GM12878 (cell line): ENCODE results near the gene TCEAL9. TPM values are rescaled to one million over a fixed set of nuclear protein-coding genes. Genes with fewer than 3 reads are reported as not detected.

ENCODE experiments used
- ATAC-seq: fragments of 200-7000 bp; cut with Tn5 transposase; 3 replicates; pipeline ENCODE4 v1.9.1; 2020; ENCODE audit warnings: mild to moderate bottlenecking, moderate library complexity
- BruUV-seq: library from RNA; stranded (reverse); fragments of 400-500 nt; replicated peaks from 2 replicates; lab custom pipeline; 2021; lab: Mats Ljungman, UMichigan
- CTCF ChIA-PET: fragments of 300-600 bp; sonication (Branson Sonifier 250); formaldehyde crosslinking; extraction: SDS; loops from one replicate; lab custom pipeline; 2021; ENCODE audit warnings: inconsistent platforms; lab: Yijun Ruan, JAX
- POLR2A ChIA-PET: fragments of 350-600 bp; formaldehyde crosslinking; extraction: SDS; loops from one replicate; lab custom pipeline; 2021; ENCODE audit warnings: inconsistent platforms; lab: Charles Lee
- RAD21 ChIA-PET: fragments of 300-600 bp; sonication (Branson Sonifier 250); formaldehyde crosslinking; loops from one replicate; lab custom pipeline; 2023; ENCODE audit warnings: antibody characterized with exemption; ENCODE audit not compliant: unreplicated experiment; lab: Charles Lee
- SMC1A ChIA-PET: fragments of 300-600 bp; sonication (Branson Sonifier 250); formaldehyde crosslinking; loops from one replicate; lab custom pipeline; 2023; ENCODE audit not compliant: unreplicated experiment, uncharacterized antibody; lab: Charles Lee
- DNase-seq: peaks from one replicate; pipeline ENCODE4 v3.0.0-alpha.2; 2011; ENCODE audit warnings: low read depth, low spot score
- FAIRE-seq: peaks from 3 replicates; lab custom pipeline; 2011; peaks lifted over from hg19 to GRCh38; lab: Jason Lieb, UNC
- H2AFZ ChIP-seq: 2 replicates; pipeline ENCODE4 v1.6.0; 2011; ENCODE audit warnings: low read depth, low read length, control low read depth; ENCODE audit not compliant: control insufficient read depth
- H3K27ac ChIP-seq: 2 replicates; pipeline ENCODE4 v1.5.1; 2011; ENCODE audit warnings: control low read depth; ENCODE audit not compliant: control insufficient read depth, insufficient read depth
- H3K27me3 ChIP-seq, 2 experiments: replicated peaks in 1 of 2; 2 replicates each; pipeline versions ENCODE4 v1.6.0 to v1.6.1; 2011; ENCODE audit warnings: low read length in 1 of 2; ENCODE audit not compliant: control insufficient read depth in 2 of 2, insufficient read depth in 2 of 2
- H3K36me3 ChIP-seq, 2 experiments: 2 replicates each; pipeline ENCODE4 v1.5.1; 2011; ENCODE audit warnings: low read length in 1 of 2; ENCODE audit not compliant: control insufficient read depth in 2 of 2, insufficient read depth in 2 of 2
- H3K4me1 ChIP-seq: 2 replicates; pipeline ENCODE4 v1.6.1; 2011; ENCODE audit warnings: mild to moderate bottlenecking, low read length, moderate library complexity, mixed read lengths; ENCODE audit not compliant: control insufficient read depth, insufficient read depth
- H3K4me2 ChIP-seq: 2 replicates; pipeline ENCODE4 v1.6.0; 2011; ENCODE audit warnings: control low read depth; ENCODE audit not compliant: control insufficient read depth, insufficient read depth
- H3K4me3 ChIP-seq: fragments of 200-600 bp; sonication (generic); 2 replicates; pipeline ENCODE4 v1.5.1; 2016
- H3K79me2 ChIP-seq: 2 replicates; pipeline ENCODE4 v1.6.0; 2011; ENCODE audit warnings: low read length; ENCODE audit not compliant: control insufficient read depth, insufficient read depth
- H3K9ac ChIP-seq: 2 replicates; pipeline ENCODE4 v1.8.0; 2011; ENCODE audit warnings: low read length, control low read depth, mixed read lengths; ENCODE audit not compliant: control insufficient read depth, insufficient read depth
- H3K9me3 ChIP-seq: replicated peaks from 3 replicates; pipeline ENCODE4 v1.5.1; 2011; ENCODE audit warnings: mild to moderate bottlenecking, low read length; ENCODE audit not compliant: control insufficient read depth, insufficient read depth
- H4K20me1 ChIP-seq: 2 replicates; pipeline ENCODE4 v1.6.0; 2011; ENCODE audit not compliant: control insufficient read depth, insufficient read depth
- BACH1 ChIP-seq: fragments of 450-650 bp; IDR thresholded peaks from 2 replicates; pipeline ENCODE4 v1.6.1; 2017; ENCODE audit warnings: mild to moderate bottlenecking, borderline replicate concordance
- BRCA1 ChIP-seq: IDR thresholded peaks from 2 replicates; pipeline ENCODE4 v1.6.1; 2011; ENCODE audit warnings: low read depth, low read length, improper control_type of control experiment
- CBFB ChIP-seq: IDR thresholded peaks from 2 replicates; pipeline ENCODE4 v1.6.1; 2016; ENCODE audit warnings: antibody characterized with exemption, low read depth
- ETV6 ChIP-seq, 2 experiments: fragments of 450-650 bp in 1 of 2; IDR thresholded peaks in 1 of 2; conservative IDR thresholded peaks in 1 of 2; 2 replicates each; pipeline ENCODE4 v1.6.1; 2014; ENCODE audit warnings: antibody characterized with exemption in 1 of 2, borderline replicate concordance in 1 of 2, low read depth in 1 of 2, mild to moderate bottlenecking in 1 of 2, moderate library complexity in 1 of 2
- FOXM1 ChIP-seq: IDR thresholded peaks from 2 replicates; pipeline ENCODE4 v1.6.1; 2012; ENCODE audit warnings: low read depth, mild to moderate bottlenecking, inconsistent platforms, low read length, moderate library complexity
- HCFC1 ChIP-seq: fragments of 150-350 bp; IDR thresholded peaks from 2 replicates; pipeline ENCODE4 v1.6.1; 2014; ENCODE audit warnings: low read length
- IKZF2 ChIP-seq, 2 experiments: fragments of 450-650 bp; IDR thresholded peaks; 2 replicates each; pipeline ENCODE4 v1.6.1; 2017; ENCODE audit warnings: mild to moderate bottlenecking in 2 of 2, moderate library complexity in 2 of 2
- KAT2A ChIP-seq: conservative IDR thresholded peaks from 2 replicates; pipeline ENCODE4 v1.6.1; 2011; ENCODE audit warnings: low read depth, low read length; ENCODE audit not compliant: control insufficient read depth
- MEF2B ChIP-seq: fragments of 450-650 bp; IDR thresholded peaks from 2 replicates; pipeline ENCODE4 v1.6.1; 2018; ENCODE audit warnings: mild to moderate bottlenecking, moderate library complexity; ENCODE audit not compliant: partially characterized antibody, poor library complexity, severe bottlenecking
- MTA3 ChIP-seq: IDR thresholded peaks from 2 replicates; pipeline ENCODE4 v1.6.1; 2012; ENCODE audit warnings: low read length, inconsistent platforms, borderline replicate concordance
- MYB ChIP-seq: fragments of 150-350 bp; IDR thresholded peaks from 2 replicates; pipeline ENCODE4 v1.6.1; 2014; ENCODE audit warnings: mild to moderate bottlenecking, low read depth, low read length, borderline replicate concordance
- RFX5 ChIP-seq: IDR thresholded peaks from 2 replicates; pipeline ENCODE4 v1.6.1; 2011; ENCODE audit warnings: low read depth, low read length, improper control_type of control experiment
- SMAD5 ChIP-seq: IDR thresholded peaks from 2 replicates; pipeline ENCODE4 v1.6.1; 2016; ENCODE audit warnings: antibody characterized with exemption, low read depth
- SMARCA5 ChIP-seq: fragments of 450-650 bp; IDR thresholded peaks from 2 replicates; pipeline ENCODE4 v1.6.1; 2017; ENCODE audit warnings: mild to moderate bottlenecking
- TAF1 ChIP-seq: IDR thresholded peaks from 2 replicates; pipeline ENCODE4 v1.6.1; 2011; ENCODE audit warnings: mild to moderate bottlenecking, low read depth, low read length, borderline replicate concordance
- YY1 ChIP-seq: IDR thresholded peaks from 2 replicates; pipeline ENCODE4 v1.6.1; 2011; ENCODE audit warnings: low read depth, mild to moderate bottlenecking, low read length
- in situ Hi-C: fragments of 300-500 bp; cut with MboI; formaldehyde crosslinking; loops from 9 replicates; pipeline ENCODE4 v1.14.3; 2018; ENCODE audit warnings: mixed read lengths
- intact Hi-C: fragments of 100-400 bp; cut with micrococcal nuclease; formaldehyde crosslinking; loops from one replicate; pipeline ENCODE4 v1.14.2; 2022; ENCODE audit not compliant: unreplicated experiment
- polyA plus RNA-seq, 11 experiments: library from polyadenylated mRNA; depleted of rRNA in 4 of 11; unstranded in 6 of 11; stranded (reverse) in 5 of 11; fragments of >200 nt; fragmentation: Nextera tagmentation in 4 of 11; fragmentation: Illumina TruSeq in 1 of 11; extraction: Ambion mirVana in 4 of 11; extraction: Trizol in 1 of 11; gene quantifications; 1 replicate in 1 of 11; 2 replicates in 10 of 11; pipeline versions ENCODE4 v1.2.1 to v1.2.3, GENCODE V29; 2011 to 2016; ENCODE audit warnings: inconsistent platforms in 2 of 11, missing spikeins in 2 of 11, low read depth in 1 of 11
- total RNA-seq, 4 experiments: library from RNA; depleted of rRNA in 3 of 4; stranded (reverse); fragments of >200 nt in 3 of 4; fragmentation: Illumina TruSeq in 1 of 4; extraction: Trizol in 1 of 4; gene quantifications; 2 replicates each; pipeline versions ENCODE4 v1.2.1 to v1.2.3, GENCODE V29; 2013 to 2021
- TF ChIP-seq, protein P1 (sequence below): IDR thresholded peaks from 2 replicates; pipeline ENCODE4 v1.6.1; 2011; ENCODE audit warnings: low read depth, low read length, improper control_type of control experiment, borderline replicate concordance
- TF ChIP-seq, protein P2 (sequence below): IDR thresholded peaks from 2 replicates; pipeline ENCODE4 v1.6.1; 2012; ENCODE audit warnings: low read depth, low read length, improper control_type of control experiment
- TF ChIP-seq, protein P3 (sequence below): fragments of 150-350 bp; IDR thresholded peaks from 2 replicates; pipeline ENCODE4 v1.6.1; 2014; ENCODE audit warnings: mild to moderate bottlenecking, low read depth, low read length
- TF ChIP-seq, protein P4 (sequence below): IDR thresholded peaks from 2 replicates; pipeline ENCODE4 v1.6.1; 2012; ENCODE audit warnings: low read length, inconsistent platforms

TCEAL9 gene
- total and polyA plus RNA-seq, 10 of the 15 experiments (the other 5 are each of a cell fraction or from before 2014, with no cell fraction given), result 0.39 to 2.5 (median 0.90) TPM

DNA sequence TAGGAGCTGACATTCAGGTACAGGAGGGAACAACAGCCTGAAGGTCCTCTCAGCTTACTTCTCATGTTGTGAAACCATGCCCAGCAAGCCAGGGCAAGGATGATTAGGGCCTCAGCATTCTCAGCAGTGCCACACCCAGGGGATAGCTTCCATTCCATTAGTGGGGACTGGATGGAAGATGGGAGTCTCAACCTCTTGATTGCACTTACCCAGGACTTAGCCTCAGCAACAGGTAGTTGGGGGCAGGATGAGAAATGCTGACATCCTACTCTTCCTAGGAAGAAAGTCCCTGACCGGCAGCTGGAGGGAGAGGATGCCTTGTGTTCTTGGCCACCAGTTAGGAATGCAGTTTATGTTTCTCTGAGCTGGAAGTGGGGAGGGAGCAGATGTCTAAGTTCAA, 11.2 kb downstream of the TCEAL9 start (continued):
- no peak for TF ChIP-seq KAT2A
- TF ChIP-seq TAF1, result no peak
- no peak for TF ChIP-seq BRCA1
- TF ChIP-seq ETV6 (conservative IDR thresholded peaks at IDR 0.05 in 1 of 2, IDR thresholded peaks at IDR 0.05 in 1 of 2; ENCODE audit: borderline replicate concordance in 1 of 2, low read depth in 1 of 2), result no peak
- no peak for TF ChIP-seq SMAD5
- no peak for TF ChIP-seq YY1

DNA sequence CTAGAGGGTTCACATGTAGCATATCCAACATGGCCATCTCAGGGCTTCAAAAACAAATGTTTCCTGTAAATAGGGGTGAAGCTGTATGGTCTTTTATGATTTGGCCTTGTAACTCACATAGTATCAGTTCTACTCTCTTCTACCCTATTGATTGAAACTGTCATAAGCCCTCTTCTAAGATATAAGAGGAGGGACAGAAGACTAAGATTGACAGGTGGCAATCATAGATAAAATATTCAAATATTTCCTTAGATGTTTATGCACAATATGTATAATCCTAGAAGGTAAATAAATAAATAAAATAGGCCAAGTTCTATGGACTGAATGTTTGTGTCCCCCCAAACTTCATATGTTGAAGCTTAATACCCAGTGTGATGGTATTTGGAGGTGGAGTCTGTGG, 13.2 kb downstream of the TCEAL9 start:
- Histone ChIP-seq H3K79me2 (no peaks in the 10 kb centered on the region), H3K9ac (no peak overlapping the region), H3K4me3 (no peak overlapping the region), H3K27me3 (no peaks in the 10 kb centered on the region), H3K9me3 (no peaks in the 10 kb centered on the region), H3K4me2 (no peak overlapping the region), H3K4me1 (no peaks in the 10 kb centered on the region), H3K27ac (no peak overlapping the region), H3K36me3 (no peaks in the 10 kb centered on the region), H4K20me1 (no peaks in the 10 kb centered on the region), H2AFZ (no peak overlapping the region)
- ChIA-PET CTCF (no interaction called here), POLR2A (no interaction called here), SMC1A (no interaction called here), RAD21 (no interaction called here)
- intact Hi-C loops (no loop called here), in situ Hi-C loops (no loop called here)
- no peak for FAIRE-seq
- TF ChIP-seq, protein P1, sequence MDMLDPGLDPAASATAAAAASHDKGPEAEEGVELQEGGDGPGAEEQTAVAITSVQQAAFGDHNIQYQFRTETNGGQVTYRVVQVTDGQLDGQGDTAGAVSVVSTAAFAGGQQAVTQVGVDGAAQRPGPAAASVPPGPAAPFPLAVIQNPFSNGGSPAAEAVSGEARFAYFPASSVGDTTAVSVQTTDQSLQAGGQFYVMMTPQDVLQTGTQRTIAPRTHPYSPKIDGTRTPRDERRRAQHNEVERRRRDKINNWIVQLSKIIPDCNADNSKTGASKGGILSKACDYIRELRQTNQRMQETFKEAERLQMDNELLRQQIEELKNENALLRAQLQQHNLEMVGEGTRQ, result no peak
- no peak for TF ChIP-seq HCFC1
- no peak for TF ChIP-seq CBFB
- no peak for TF ChIP-seq FOXM1
- TF ChIP-seq RFX5, result no peak
- no peak for TF ChIP-seq MTA3
- TF ChIP-seq BACH1, result no peak
- no peak for TF ChIP-seq SMARCA5
- TF ChIP-seq IKZF2 (IDR thresholded peaks at IDR 0.05), result no peak
- TF ChIP-seq, protein P2, sequence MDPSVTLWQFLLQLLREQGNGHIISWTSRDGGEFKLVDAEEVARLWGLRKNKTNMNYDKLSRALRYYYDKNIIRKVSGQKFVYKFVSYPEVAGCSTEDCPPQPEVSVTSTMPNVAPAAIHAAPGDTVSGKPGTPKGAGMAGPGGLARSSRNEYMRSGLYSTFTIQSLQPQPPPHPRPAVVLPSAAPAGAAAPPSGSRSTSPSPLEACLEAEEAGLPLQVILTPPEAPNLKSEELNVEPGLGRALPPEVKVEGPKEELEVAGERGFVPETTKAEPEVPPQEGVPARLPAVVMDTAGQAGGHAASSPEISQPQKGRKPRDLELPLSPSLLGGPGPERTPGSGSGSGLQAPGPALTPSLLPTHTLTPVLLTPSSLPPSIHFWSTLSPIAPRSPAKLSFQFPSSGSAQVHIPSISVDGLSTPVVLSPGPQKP, result no peak
- TF ChIP-seq, protein P3, sequence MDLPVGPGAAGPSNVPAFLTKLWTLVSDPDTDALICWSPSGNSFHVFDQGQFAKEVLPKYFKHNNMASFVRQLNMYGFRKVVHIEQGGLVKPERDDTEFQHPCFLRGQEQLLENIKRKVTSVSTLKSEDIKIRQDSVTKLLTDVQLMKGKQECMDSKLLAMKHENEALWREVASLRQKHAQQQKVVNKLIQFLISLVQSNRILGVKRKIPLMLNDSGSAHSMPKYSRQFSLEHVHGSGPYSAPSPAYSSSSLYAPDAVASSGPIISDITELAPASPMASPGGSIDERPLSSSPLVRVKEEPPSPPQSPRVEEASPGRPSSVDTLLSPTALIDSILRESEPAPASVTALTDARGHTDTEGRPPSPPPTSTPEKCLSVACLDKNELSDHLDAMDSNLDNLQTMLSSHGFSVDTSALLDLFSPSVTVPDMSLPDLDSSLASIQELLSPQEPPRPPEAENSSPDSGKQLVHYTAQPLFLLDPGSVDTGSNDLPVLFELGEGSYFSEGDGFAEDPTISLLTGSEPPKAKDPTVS, result no peak
- TF ChIP-seq, protein P4, sequence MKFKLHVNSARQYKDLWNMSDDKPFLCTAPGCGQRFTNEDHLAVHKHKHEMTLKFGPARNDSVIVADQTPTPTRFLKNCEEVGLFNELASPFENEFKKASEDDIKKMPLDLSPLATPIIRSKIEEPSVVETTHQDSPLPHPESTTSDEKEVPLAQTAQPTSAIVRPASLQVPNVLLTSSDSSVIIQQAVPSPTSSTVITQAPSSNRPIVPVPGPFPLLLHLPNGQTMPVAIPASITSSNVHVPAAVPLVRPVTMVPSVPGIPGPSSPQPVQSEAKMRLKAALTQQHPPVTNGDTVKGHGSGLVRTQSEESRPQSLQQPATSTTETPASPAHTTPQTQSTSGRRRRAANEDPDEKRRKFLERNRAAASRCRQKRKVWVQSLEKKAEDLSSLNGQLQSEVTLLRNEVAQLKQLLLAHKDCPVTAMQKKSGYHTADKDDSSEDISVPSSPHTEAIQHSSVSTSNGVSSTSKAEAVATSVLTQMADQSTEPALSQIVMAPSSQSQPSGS, result no peak
- no peak for TF ChIP-seq MYB
- TF ChIP-seq MEF2B, result no peak
- BruUV-seq, result no TSS peak
- no peak for ATAC-seq
- DNase-seq, result no peak
